Pancreas (tissue), 10 donors: ENCODE results near the gene WDR27. TPM values are rescaled to one million over a fixed set of nuclear protein-coding genes. Genes with fewer than 3 reads are reported as not detected.

ENCODE experiments used
- ATAC-seq, 4 donors: fragments of 200-7000 bp; cut with Tn5 transposase; one replicate each; pipeline versions ENCODE4 v1.8.0 to v1.9.1; 2020; ENCODE audit warnings: mild to moderate bottlenecking in 4 of 4, moderate library complexity in 4 of 4
- DNase-seq, 6 donors: peaks; one replicate each; pipeline ENCODE4 v3.0.0-alpha.2; 2020
- FAIRE-seq: peaks from 2 replicates; lab custom pipeline; 2012; peaks lifted over from hg19 to GRCh38; lab: Jason Lieb, UNC
- H3K27ac ChIP-seq, 4 donors: fragments of 200-600 bp; sonication (generic); 1 replicate in 3 of 4; 2 replicates in 1 of 4; pipeline versions ENCODE4 v1.5.0 to v1.8.0; 2020
- H3K27me3 ChIP-seq, 4 donors: fragments of 200-600 bp; one replicate each; pipeline ENCODE4 v1.8.0; 2021
- H3K36me3 ChIP-seq, 3 donors: fragments of 200-600 bp; sonication (generic) in 1 of 3; one replicate each; pipeline versions ENCODE4 v1.5.0 to v1.8.0; 2020 to 2021
- H3K4me1 ChIP-seq, 3 donors: fragments of 200-600 bp; one replicate each; pipeline ENCODE4 v1.8.0; 2021
- H3K4me3 ChIP-seq, 4 donors: fragments of 200-600 bp; sonication (generic) in 2 of 4; one replicate each; pipeline versions ENCODE4 v1.5.0 to v1.8.0; 2020 to 2021
- H3K9me3 ChIP-seq, 4 donors: fragments of 200-600 bp; one replicate each; pipeline ENCODE4 v1.8.0; 2021
- WGBS, 2 donors: extraction: QIAGEN DNeasy Blood & Tissue Kit; methylation state at CpG; one replicate each; pipeline ENCODE4 v1.1.7; 2013; 5-methylcytosine and 5-hydroxymethylcytosine counted together
- intact Hi-C, 3 donors: fragments of 100-400 bp; cut with DNase I; formaldehyde crosslinking; loops; one replicate each; pipeline versions ENCODE4 v1.11.1 to v1.14.2; 2022
- polyA plus RNA-seq, 2 donors: library from polyadenylated mRNA; stranded (reverse); fragments of 200-250 nt; gene quantifications; one replicate each; pipeline ENCODE4 v1.2.3, GENCODE V29; 2013
- total RNA-seq, 6 donors: library from RNA; stranded (reverse); fragmentation: NEBNext Ultra II Directional in 4 of 6; extraction: Animal tissue kit (Norgen Biotek cat#: 25700) in 4 of 6; gene quantifications; one replicate each; pipeline versions ENCODE4 v1.2.1 to v1.2.4, GENCODE V29; 2021 to 2023
- TF ChIP-seq, protein P1 (sequence below), 4 donors: fragments of 200-600 bp; sonication (generic) in 3 of 4; IDR thresholded peaks; one replicate each; pipeline versions ENCODE4 v1.5.0 to v1.8.0; 2021; ENCODE audit warnings: antibody characterized with exemption in 4 of 4
- donor health status: healthy with polysubstance abuse.
- donor health status: DM: no; HTN: no; CAD: no; lungs with moderate emphysema.
- donor health status: DM: no; HTN: no; CAD: no.
- donor health status: control.
- donor health status: control.
- donor health status: Bipolar disorder and iron deficiency.
- donor health status: DM: yes; HTN: yes; CAD: no.
- donor health status: DM: no; HTN: no; CAD: no.
- donor health status: DM: no; HTN: no; CAD: no.
- donor health status: DM: yes; HTN: yes; CAD: no.

Gene WDR27
- total and polyA plus RNA-seq, 8 donors = 9.6 to 43.1 (median 16.4) TPM

DNA sequence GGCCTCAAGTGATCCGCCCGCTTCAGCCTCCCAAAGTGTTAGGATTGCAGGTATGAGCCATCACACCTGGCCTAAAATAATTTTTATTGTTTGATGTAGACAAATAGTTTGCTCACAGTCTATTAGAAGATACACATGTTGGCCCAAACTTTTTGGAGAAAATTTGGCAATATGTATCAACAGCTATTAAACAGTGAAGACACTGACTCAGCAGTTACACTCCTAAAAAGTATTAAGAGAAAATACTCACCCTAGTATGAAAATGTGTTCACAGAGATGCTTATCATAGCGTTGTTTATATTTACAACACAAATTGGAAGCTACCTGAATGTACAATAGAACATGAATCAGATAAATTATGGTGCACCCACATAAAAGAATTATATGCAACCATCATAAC lies 173.1 kb downstream of the WDR27 start:
- no peaks in the 10 kb centered on the region for H3K9me3 ChIP-seq
- ATAC-seq = no peak
- intact Hi-C loops = no loop called here
- no peaks in the 10 kb centered on the region for H3K36me3 ChIP-seq
- no peaks in the 10 kb centered on the region for H3K27me3 ChIP-seq
- FAIRE-seq = no peak
- WGBS, 2 donors = 92 to 97% methylated on average over 3 of the region's 3 CpGs
- H3K27ac ChIP-seq = no peak overlapping the region
- DNase-seq = no peak
- TF ChIP-seq, protein P1, sequence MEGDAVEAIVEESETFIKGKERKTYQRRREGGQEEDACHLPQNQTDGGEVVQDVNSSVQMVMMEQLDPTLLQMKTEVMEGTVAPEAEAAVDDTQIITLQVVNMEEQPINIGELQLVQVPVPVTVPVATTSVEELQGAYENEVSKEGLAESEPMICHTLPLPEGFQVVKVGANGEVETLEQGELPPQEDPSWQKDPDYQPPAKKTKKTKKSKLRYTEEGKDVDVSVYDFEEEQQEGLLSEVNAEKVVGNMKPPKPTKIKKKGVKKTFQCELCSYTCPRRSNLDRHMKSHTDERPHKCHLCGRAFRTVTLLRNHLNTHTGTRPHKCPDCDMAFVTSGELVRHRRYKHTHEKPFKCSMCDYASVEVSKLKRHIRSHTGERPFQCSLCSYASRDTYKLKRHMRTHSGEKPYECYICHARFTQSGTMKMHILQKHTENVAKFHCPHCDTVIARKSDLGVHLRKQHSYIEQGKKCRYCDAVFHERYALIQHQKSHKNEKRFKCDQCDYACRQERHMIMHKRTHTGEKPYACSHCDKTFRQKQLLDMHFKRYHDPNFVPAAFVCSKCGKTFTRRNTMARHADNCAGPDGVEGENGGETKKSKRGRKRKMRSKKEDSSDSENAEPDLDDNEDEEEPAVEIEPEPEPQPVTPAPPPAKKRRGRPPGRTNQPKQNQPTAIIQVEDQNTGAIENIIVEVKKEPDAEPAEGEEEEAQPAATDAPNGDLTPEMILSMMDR (IDR thresholded peaks at IDR 0.05) = no peak
- no peak overlapping the region for H3K4me3 ChIP-seq
- H3K4me1 ChIP-seq = peaks cover 0 to 4% (median 0%) of the 10 kb centered on the region in 3 donors

DNA sequence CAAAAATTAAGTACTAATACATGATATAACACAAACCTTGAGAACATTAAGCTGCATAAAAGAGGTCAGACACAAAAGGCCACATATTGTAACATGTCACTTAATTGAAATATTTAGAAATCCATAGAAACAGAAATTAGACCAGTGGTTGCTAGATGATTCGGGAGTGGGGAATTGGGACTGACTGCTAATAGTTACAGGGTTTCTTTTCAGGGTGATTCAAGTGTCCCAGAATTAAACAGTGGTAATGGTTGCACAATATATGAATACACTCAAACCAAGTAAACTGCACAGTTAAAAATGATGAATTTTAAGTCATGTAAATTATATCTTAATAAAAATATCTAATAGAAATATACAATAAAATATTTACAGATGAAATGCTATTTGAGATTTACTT lies 174.5 kb downstream of the WDR27 start:
- Histone ChIP-seq H3K27me3 (no peaks in the 10 kb centered on the region), H3K9me3 (no peaks in the 10 kb centered on the region), H3K27ac (no peak overlapping the region), H3K4me3 (no peak overlapping the region), H3K36me3 (no peaks in the 10 kb centered on the region), H3K4me1 (peaks cover 0 to 4% (median 0%) of the 10 kb centered on the region in 3 donors)
- FAIRE-seq = no peak
- no peak for ATAC-seq
- TF ChIP-seq, protein P1 (IDR thresholded peaks at IDR 0.05) = no peak
- DNase-seq = no peak
- 82 to 90% methylated on average over 1 of the region's 1 CpG for WGBS, 2 donors
- intact Hi-C loops = no loop called here

DNA sequence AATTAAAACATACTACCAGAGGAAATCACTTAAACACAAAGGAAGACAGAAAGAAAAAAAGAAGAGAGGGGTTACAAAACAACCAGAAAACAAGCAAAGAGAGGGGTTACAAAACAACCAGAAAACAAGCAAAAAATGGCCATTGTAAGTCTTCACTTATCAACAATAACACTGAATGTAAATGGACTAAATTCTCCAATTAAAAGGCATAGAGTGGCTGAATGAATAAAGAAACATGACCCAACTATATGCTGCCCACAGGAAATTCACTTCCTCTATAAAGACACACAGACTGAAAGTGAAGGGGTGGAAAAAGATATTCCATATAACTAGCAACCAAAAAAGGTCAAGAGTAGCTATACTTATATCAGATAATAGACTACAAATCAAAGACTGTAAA lies 180.0 kb downstream of the WDR27 start:
- ATAC-seq (no peak), FAIRE-seq (no peak), DNase-seq (no peak)
- no peaks in the 10 kb centered on the region for H3K27me3 ChIP-seq
- TF ChIP-seq, protein P1 (IDR thresholded peaks at IDR 0.05) = no peak
- intact Hi-C loops = no loop called here
- no peaks in the 10 kb centered on the region for H3K36me3 ChIP-seq
- H3K27ac ChIP-seq = no peak overlapping the region
- no peaks in the 10 kb centered on the region for H3K9me3 ChIP-seq
- no peaks in the 10 kb centered on the region for H3K4me1 ChIP-seq
- no peak overlapping the region for H3K4me3 ChIP-seq

DNA sequence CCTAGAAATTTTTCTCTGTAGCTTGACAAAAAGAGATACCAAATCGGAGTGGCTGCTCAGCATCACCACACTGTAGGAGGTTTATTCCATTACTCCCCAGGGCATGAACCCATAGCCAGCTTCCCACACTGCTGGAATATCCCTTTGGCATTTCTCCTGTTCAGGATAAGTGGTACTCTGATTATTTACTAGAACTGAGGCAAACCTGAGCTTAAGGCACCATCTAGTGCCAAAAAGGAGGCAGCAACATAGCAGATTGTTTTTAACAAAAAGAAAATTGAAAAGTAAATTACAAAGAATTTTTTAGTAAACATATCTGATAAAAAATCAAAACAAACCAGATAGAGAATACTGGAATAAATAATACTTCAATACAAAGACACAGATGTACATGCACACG lies 181.7 kb downstream of the WDR27 start:
- H3K27ac ChIP-seq = no peak overlapping the region
- peak; percentile 53 for FAIRE-seq
- DNase-seq = no peak
- H3K4me1 ChIP-seq = no peaks in the 10 kb centered on the region
- H3K4me3 ChIP-seq = no peak overlapping the region
- TF ChIP-seq, protein P1 (IDR thresholded peaks at IDR 0.05) = no peak
- intact Hi-C loops = no loop called here
- H3K9me3 ChIP-seq = no peaks in the 10 kb centered on the region
- no peaks in the 10 kb centered on the region for H3K36me3 ChIP-seq
- no peak for ATAC-seq
- WGBS, 2 donors = 76 to 91% methylated on average over 2 of the region's 2 CpGs
- H3K27me3 ChIP-seq = no peaks in the 10 kb centered on the region

DNA sequence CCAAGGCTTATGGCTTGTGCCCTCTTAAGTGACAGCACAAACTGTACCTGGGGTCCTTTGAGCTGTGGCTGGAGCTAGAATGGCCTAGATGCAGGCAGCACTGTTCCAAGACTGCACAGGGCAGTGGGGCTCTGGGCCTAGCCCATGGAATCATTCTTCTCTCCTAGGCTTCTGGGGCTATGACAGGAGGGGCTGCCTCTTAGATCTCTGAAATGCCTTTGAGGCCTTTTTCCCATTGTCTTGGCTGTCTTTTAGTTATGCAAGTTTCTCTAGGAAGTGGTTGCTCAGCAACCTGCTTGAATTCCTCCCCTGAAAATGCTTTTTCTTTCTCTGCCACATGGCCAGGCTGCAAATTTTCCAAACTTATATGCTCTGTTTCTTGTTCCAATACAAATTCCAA lies 183.4 kb downstream of the WDR27 start:
- no peaks in the 10 kb centered on the region for H3K27me3 ChIP-seq
- FAIRE-seq (no peak), ATAC-seq (no peak), DNase-seq (no peak)
- H3K9me3 ChIP-seq = no peaks in the 10 kb centered on the region
- intact Hi-C loops = no loop called here
- H3K27ac ChIP-seq = no peak overlapping the region
- H3K4me3 ChIP-seq = no peak overlapping the region
- H3K4me1 ChIP-seq = no peaks in the 10 kb centered on the region
- TF ChIP-seq, protein P1 (IDR thresholded peaks at IDR 0.05) = no peak
- no peaks in the 10 kb centered on the region for H3K36me3 ChIP-seq
